NCI-H2029 (cell line): Measurements from ENCODE around the gene SLC35E4.
"Not testable (repeated sequence)": the region's sequence is repeated elsewhere in the genome, so short reads cannot be mapped to it uniquely, and the experiment has no call there.

Experiments
- DNase-seq: peaks from one replicate; lab custom pipeline; 2025; lab: John Stamatoyannopoulos, UW

SLC35E4 gene

GRCh38 chr22:30611197-30611596 is 24.4 kb upstream of the SLC35E4 start:
- DNase-seq, result no peak

GRCh38 chr22:30612789-30613188 is 22.8 kb upstream of the SLC35E4 start:
- no peak for DNase-seq

- no peak for DNase-seq
These were observed 21.3 kb upstream of the SLC35E4 start for GRCh38 chr22:30614268-30614667.

- no peak for DNase-seq
These were observed 20.7 kb upstream of the SLC35E4 start for GRCh38 chr22:30614879-30615278.

- DNase-seq, result no peak
These were observed 20.0 kb upstream of the SLC35E4 start for GRCh38 chr22:30615543-30615954.

GRCh38 chr22:30617819-30618218 is 17.8 kb upstream of the SLC35E4 start:
- DNase-seq, result no peak

- not testable (repeated sequence) for DNase-seq
These were observed 15.7 kb upstream of the SLC35E4 start for GRCh38 chr22:30619909-30620308.

GRCh38 chr22:30626413-30626812 is 9.2 kb upstream of the SLC35E4 start:
- DNase-seq, result no peak

GRCh38 chr22:30627471-30627870 is 8.1 kb upstream of the SLC35E4 start:
- DNase-seq, result no peak

GRCh38 chr22:30628491-30628890 is 7.1 kb upstream of the SLC35E4 start:
- DNase-seq, result peak; percentile 1

- not testable (repeated sequence) for DNase-seq
These were observed 4.1 kb upstream of the SLC35E4 start for GRCh38 chr22:30631469-30631868.

GRCh38 chr22:30634471-30635233 is 929 bp upstream of the SLC35E4 start:
- DNase-seq, result peak; percentile 75

GRCh38 chr22:30636226-30637077 is 871 bp downstream of the SLC35E4 start:
- peak; percentile 1 for DNase-seq

GRCh38 chr22:30637701-30638114 is 2.1 kb downstream of the SLC35E4 start:
- no peak for DNase-seq

GRCh38 chr22:30640361-30640760 is 4.8 kb downstream of the SLC35E4 start:
- no peak for DNase-seq

GRCh38 chr22:30640839-30641430 is 5.4 kb downstream of the SLC35E4 start:
- no peak for DNase-seq

- DNase-seq, result no peak
These were observed 7.7 kb downstream of the SLC35E4 start for GRCh38 chr22:30643055-30643875.

GRCh38 chr22:30646518-30647160 is 11.1 kb downstream of the SLC35E4 start:
- no peak for DNase-seq

GRCh38 chr22:30647536-30647935 is 12.0 kb downstream of the SLC35E4 start:
- no peak for DNase-seq

- no peak for DNase-seq
These were observed 13.2 kb downstream of the SLC35E4 start for GRCh38 chr22:30648825-30649224.

GRCh38 chr22:30649430-30650007 is 13.9 kb downstream of the SLC35E4 start:
- no peak for DNase-seq
